HG02840 (cell line): ENCODE measurements around the gene RASL11B.

ENCODE experiments used
- ATAC-seq: cut with Tn5 transposase; IDR thresholded peaks from one replicate; pipeline ENCODE4 v1.9.1; 2021; ENCODE audit warnings: mild to moderate bottlenecking, moderate library complexity, moderate number of reproducible peaks; ENCODE audit not compliant: unreplicated experiment, low FRiP score

RASL11B gene

DNA sequence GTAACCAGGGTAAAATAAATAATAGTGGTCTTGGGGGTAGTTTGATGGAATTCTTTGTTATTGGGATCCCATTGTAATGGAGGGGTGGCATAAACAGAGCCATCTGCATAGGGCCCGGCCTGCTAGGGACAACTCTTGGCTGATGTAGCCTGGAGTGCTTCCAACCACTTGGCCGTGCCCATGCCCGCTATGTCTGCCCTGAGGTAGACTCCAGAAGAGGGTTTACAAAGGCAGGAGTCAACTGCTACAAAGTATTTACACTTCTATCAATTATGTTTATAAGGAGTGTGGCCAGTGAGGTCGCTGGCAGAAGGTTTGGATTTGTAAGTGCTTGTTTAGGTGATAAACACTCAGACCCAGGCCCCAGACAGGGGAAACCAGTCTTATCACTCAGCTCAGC is 8.1 kb downstream of the RASL11B start:
- no peak for ATAC-seq

DNA sequence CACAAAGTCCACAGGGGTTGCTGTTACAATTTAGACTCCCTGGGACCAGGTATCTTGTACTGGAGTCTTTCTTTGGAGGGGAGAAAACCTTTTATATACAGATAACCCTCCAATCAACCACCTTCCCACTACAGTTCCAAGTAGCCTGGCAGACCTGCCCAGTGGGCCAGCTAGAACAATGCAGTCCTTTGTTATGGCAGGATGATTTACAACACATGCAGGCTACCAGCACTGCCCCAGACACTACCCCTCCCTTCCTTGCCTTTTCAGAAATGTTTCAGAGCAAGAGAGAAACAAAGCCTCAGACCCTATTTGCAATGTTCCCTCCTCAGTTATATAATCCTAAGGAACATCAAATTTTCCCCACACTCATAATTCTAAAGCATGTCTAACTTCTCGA is 11.1 kb downstream of the RASL11B start:
- ATAC-seq, result no peak

DNA sequence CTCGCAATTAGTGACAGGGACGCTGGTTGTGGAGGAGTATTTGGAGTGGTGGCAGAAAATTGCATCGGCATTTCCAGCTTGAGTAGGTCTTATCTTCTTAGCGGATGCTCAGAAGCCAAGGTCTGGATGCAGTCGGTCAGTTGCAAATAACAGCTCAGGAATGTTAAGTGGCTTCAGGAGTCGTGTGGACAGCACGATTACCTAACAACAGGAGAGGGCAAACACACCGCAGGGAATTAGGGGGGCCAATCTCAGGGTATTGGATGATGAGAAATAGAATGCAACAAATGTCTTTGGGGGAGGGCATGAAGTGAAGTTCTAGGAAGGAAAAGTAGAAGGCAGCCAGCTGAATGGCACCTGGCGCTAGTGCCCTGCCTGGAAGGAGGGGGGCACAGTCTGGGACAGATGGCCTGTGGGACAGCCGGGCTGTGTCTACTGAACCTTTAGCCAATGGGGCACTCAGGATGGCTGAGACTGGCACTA is 11.8 kb downstream of the RASL11B start:
- no peak for ATAC-seq

- ATAC-seq, result no peak
Observed at GRCh38 chr4:52874948-52875347, 12.8 kb downstream of the RASL11B start.

DNA sequence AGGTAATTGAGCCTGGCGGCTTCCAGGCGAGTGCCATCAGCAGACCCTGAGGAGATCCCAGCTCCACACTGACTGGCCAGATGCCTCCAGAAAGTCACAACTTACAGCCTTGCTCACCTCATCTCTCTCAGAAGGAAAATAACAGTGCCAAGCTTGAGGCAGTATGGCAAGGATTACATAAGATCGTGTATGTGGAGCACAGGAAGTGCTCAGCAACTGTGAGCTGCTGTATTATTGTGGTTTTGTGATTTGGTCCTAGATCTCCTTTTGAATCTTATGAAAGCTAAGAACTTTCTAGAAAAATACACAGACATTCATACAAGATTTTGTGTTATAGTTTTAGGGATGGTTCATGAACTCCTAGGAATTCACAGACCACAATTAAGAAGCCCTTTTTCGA is 14.0 kb downstream of the RASL11B start:
- ATAC-seq, result no peak

DNA sequence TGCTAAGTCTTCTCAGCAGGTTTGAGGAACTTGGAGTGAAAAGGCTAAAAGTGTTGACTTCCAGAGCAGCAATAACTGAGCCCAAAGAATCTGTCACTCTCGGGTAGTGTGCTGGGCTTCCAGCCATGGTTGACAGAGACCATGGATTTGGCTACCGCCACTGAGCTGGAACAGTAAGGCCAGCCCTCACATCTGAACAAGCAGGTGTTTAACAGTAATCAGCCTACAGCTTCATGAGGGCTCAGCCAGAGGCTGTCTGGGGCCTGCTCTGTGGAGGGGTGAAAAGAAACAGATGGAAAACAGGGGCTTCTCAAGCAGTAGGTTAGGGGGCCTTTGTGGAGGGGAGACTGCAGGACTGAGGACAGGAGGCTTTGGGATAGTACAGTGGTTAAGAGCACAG is 14.9 kb downstream of the RASL11B start:
- no peak for ATAC-seq

- no peak for ATAC-seq
Observed at GRCh38 chr4:52877694-52878093, 15.6 kb downstream of the RASL11B start.

DNA sequence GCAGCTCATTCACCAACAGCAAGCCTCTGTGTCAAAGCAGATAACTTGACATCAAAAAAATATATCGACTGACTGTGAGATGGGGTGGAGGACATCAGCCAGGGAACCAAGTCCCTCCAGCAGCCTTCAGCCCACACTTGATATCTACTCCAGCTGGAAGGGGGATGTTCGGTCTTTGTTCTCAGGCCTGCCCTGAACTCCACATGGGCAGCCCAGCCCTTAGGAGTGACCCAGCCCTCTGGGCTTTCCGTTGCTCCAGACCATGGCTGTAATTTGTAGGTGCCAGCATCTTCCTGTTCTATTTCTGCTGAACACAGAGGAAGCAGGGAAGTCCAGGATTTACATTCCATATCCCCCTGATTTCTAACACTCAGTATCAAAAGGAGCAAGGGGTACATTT is 17.4 kb downstream of the RASL11B start:
- ATAC-seq, result no peak

DNA sequence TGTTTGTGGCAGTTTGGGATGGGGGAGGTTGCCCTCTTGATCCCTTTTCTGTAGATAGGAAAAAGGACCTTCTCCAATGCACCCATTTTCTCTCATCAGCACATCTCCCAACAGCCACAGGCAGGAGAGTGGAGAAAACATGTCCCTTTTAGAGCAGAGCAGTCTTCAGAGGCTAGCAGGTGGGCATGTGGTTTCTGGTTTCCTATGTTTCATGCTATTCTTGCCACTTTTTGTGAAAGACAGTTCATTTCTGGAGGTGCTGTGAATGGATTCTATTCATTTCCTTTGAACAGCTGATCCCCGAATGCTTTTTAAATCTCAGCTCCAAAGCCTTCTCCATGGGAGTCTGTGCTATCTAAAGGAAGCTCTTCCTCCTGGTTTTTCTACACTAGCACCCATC is 18.9 kb downstream of the RASL11B start:
- ATAC-seq, result no peak

DNA sequence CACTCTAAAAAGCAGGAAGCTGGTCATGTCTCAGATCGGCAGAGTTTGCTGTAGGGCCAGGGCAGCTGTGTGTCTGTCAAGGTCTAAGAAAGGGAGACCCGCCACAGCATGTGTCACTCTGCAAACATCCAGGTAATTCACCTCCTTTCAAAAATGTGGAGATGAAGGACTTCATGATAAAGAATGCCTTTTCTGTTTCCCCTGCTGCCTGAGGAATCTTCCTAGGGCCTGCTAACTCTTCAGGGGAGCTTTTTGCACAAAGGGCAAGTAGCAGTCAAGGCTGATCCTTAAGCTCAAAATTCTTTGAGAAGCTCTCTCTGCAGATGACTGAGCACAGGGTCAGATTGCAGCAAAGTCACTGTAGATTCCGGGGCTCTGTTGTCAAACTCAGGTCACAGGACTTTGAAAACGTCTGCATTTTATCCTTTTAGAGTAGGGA is 21.1 kb downstream of the RASL11B start:
- no peak for ATAC-seq

- no peak for ATAC-seq
Observed at GRCh38 chr4:52883707-52884669, 21.9 kb downstream of the RASL11B start.

- no peak for ATAC-seq
Observed at GRCh38 chr4:52884994-52885393, 22.9 kb downstream of the RASL11B start.

DNA sequence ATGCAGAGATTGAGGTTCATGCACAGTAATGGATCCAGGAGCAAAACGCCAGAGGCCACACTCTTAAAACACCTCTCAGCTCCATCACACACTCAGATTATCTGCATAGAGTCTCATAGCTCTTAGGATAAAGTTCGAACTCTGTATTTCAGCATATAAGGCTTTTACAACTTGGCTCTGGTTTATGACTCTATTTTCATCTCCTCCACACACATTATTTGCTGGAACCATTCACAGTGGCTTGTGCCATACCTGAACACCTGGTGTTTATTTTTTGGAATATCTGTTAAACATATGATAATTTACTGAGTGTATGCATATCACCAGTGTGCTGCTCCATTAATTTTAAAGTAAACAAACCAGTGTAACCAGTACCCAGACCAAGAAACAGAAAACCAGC is 27.2 kb downstream of the RASL11B start:
- no peak for ATAC-seq

- ATAC-seq, result no peak
Observed at GRCh38 chr4:52889778-52890520, 27.8 kb downstream of the RASL11B start.

- ATAC-seq, result no peak
Observed at GRCh38 chr4:52890521-52890791, 28.3 kb downstream of the RASL11B start.

GRCh38 chr4:52891743-52892142 is 29.6 kb downstream of the RASL11B start:
- ATAC-seq, result no peak

- ATAC-seq, result no peak
Observed at GRCh38 chr4:52892880-52893279, 30.8 kb downstream of the RASL11B start.

GRCh38 chr4:52894443-52894842 is 32.3 kb downstream of the RASL11B start:
- ATAC-seq, result no peak

DNA sequence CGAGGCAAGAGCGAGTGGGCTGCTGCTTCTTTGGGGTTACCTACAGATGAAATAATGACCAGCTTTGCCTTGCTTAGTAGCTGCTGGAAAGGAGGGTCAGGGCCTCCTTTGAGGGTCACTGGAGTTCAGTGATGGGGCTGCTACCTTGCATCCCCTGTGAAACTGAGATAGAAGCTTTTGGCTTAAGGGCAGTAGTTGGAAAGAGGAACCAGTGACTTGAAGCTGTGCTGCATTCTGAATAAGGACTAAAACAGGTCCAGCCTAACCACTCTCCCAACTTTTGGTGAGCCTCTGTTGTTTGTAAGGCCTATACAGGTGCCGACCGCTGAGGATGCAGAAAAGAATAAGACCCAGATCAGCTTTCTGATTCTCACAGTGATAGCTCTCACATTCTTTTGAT is 41.2 kb downstream of the RASL11B start:
- no peak for ATAC-seq

DNA sequence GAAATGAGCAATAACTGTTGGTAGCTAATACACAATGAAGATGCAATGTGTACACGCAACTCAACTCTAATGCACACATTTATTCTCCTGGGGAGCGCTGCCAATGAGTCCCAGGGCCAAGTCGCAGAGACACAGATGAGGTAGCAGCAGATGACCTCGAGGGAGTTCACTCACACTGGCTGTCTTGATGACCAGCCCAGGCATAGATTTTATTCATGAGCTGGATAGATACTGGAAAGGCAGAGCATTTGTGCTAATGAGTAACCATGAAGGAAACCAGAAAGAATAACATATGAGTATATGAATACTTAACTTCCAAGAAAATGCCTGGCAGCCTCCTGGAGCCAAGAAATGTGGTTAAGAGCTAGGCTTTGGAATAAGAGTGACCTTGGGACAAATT is 42.3 kb downstream of the RASL11B start:
- no peak for ATAC-seq

DNA sequence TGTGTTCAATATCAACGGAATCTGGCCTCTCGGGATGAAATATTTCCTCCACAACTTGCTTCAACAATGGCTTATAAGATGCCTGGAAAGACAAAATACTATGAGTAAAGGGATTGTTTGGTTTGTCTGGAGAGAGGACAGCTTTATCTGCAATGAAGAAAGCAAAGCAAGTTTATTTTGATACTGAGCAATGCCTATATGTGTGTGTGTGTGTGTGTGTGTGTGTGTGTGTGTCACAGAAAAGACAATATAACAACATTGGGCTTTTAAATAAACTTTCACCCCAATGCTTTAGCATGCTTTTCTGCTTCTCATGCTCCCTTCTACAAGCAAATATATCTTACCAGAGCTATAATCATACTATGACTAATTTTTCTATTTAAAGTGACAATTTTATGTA is 45.4 kb downstream of the RASL11B start:
- no peak for ATAC-seq

DNA sequence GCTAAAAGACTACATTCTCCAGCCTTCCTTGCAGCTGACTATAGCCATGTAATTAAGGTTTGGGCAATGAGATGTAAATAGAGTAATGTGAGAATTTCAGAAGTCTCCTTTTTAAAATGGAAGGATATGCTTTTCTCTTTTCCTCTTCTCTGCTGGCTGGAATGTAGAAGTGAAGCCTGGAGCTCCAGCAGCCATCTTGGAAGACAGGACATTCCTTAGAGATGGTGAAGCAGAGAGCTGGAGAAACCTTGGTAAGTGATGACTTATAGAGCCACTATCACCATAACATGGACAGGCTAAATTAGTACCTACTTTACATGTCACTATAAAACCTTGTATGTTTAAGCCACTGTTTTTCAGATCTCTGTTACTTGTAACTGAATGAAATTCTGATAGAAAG is 48.0 kb downstream of the RASL11B start:
- ATAC-seq, result no peak
